HG02885 (cell line): ENCODE measurements around the gene SMAD3.
A peak's percentile ranks its signal among the peaks of the same experiment; 100 is the strongest.
"Not testable (repeated sequence)": the region's sequence is repeated elsewhere in the genome, so short reads cannot be mapped to it uniquely, and the experiment has no call there.

Experiments used
- ATAC-seq: cut with Tn5 transposase; IDR thresholded peaks from one replicate; pipeline ENCODE4 v1.9.1; 2021; ENCODE audit warnings: mild to moderate bottlenecking; ENCODE audit not compliant: unreplicated experiment, poor library complexity

The SMAD3 gene

GRCh38 chr15:67107014-67107812 lies 41.8 kb downstream of the SMAD3 start:
- no peak for ATAC-seq

GRCh38 chr15:67108122-67108961 lies 42.9 kb downstream of the SMAD3 start:
- no peak for ATAC-seq

- ATAC-seq: peak; percentile 51
Observed at GRCh38 chr15:67109141-67110034, 44.0 kb downstream of the SMAD3 start.

GRCh38 chr15:67110361-67110781 lies 45.0 kb downstream of the SMAD3 start:
- ATAC-seq: no peak

- ATAC-seq: no peak
Observed at GRCh38 chr15:67110958-67111864, 45.8 kb downstream of the SMAD3 start.

- no peak for ATAC-seq
Observed at GRCh38 chr15:67114046-67114445, 48.6 kb downstream of the SMAD3 start.

- ATAC-seq: no peak
Observed at GRCh38 chr15:67114846-67115585, 49.6 kb downstream of the SMAD3 start.

- no peak for ATAC-seq
Observed at GRCh38 chr15:67115586-67115969, 50.2 kb downstream of the SMAD3 start.

- ATAC-seq: no peak
Observed at GRCh38 chr15:67116742-67117141, 51.3 kb downstream of the SMAD3 start.

GRCh38 chr15:67117370-67117769 lies 52.0 kb downstream of the SMAD3 start:
- no peak for ATAC-seq

GRCh38 chr15:67118808-67119207 lies 53.4 kb downstream of the SMAD3 start:
- ATAC-seq: no peak

- no peak for ATAC-seq
Observed at GRCh38 chr15:67119238-67119846, 53.9 kb downstream of the SMAD3 start.

GRCh38 chr15:67120009-67120838 lies 54.8 kb downstream of the SMAD3 start:
- no peak for ATAC-seq

GRCh38 chr15:67120839-67121643 lies 55.6 kb downstream of the SMAD3 start:
- ATAC-seq: peak; percentile 78

GRCh38 chr15:67121644-67122605 lies 56.5 kb downstream of the SMAD3 start:
- ATAC-seq: no peak

- ATAC-seq: not testable (repeated sequence)
Observed at GRCh38 chr15:67122816-67123215, 57.4 kb downstream of the SMAD3 start.
